Erythroblast (primary cell): ENCODE data around the gene PRLR.

Source experiments
- DNase-seq, 2 experiments: peaks; one replicate each; lab custom pipeline; 2025; lab: John Stamatoyannopoulos, UW
- GATA1 ChIP-seq: IDR thresholded peaks from 2 replicates; pipeline ENCODE4 v1.6.1; 2011; ENCODE audit warnings: low read depth, mild to moderate bottlenecking, control low read depth, low read length, moderate library complexity
- POLR2A ChIP-seq: IDR thresholded peaks from 2 replicates; pipeline ENCODE4 v1.6.1; 2011; ENCODE audit warnings: mild to moderate bottlenecking, low read length

The PRLR gene

GRCh38 chr5:35016174-35017051 is 213.9 kb downstream of the PRLR start:
- TF ChIP-seq GATA1 (no peak), POLR2A (no peak)
- no peak for DNase-seq

- no peak for DNase-seq
These were observed 215.2 kb downstream of the PRLR start for GRCh38 chr5:35015063-35015462.

GRCh38 chr5:35012796-35013195 is 217.5 kb downstream of the PRLR start:
- TF ChIP-seq GATA1 (no peak), POLR2A (no peak)
- DNase-seq: no peak

More at GRCh38 chr5:35015063-35015462, 215.2 kb downstream of the PRLR start:
- TF ChIP-seq GATA1 (no peak), POLR2A (no peak)

- no peak for TF ChIP-seq GATA1
- TF ChIP-seq POLR2A: no peak
- DNase-seq: no peak
These were observed 217.9 kb downstream of the PRLR start for GRCh38 chr5:35012365-35012764.

GRCh38 chr5:35010676-35011075 is 219.6 kb downstream of the PRLR start:
- no peak for TF ChIP-seq GATA1
- TF ChIP-seq POLR2A: no peak

GRCh38 chr5:35009657-35010056 is 220.6 kb downstream of the PRLR start:
- TF ChIP-seq POLR2A (no peak), GATA1 (no peak)
- DNase-seq: no peak

More at GRCh38 chr5:35010676-35011075, 219.6 kb downstream of the PRLR start:
- no peak for DNase-seq

GRCh38 chr5:35009019-35009418 is 221.3 kb downstream of the PRLR start:
- TF ChIP-seq GATA1 (no peak), POLR2A (no peak)
- no peak for DNase-seq

GRCh38 chr5:35004771-35005170 is 225.5 kb downstream of the PRLR start:
- no peak for TF ChIP-seq POLR2A
- no peak for TF ChIP-seq GATA1
- DNase-seq: no peak

GRCh38 chr5:35004200-35004599 is 226.1 kb downstream of the PRLR start:
- no peak for DNase-seq
- TF ChIP-seq POLR2A: no peak
- TF ChIP-seq GATA1: no peak

GRCh38 chr5:35003018-35003957 is 227.0 kb downstream of the PRLR start:
- TF ChIP-seq POLR2A: no peak
- TF ChIP-seq GATA1: no peak
- peak; percentile 57 to 77 for DNase-seq

GRCh38 chr5:35002459-35002858 is 227.8 kb downstream of the PRLR start:
- no peak for DNase-seq
- TF ChIP-seq GATA1 (no peak), POLR2A (no peak)

GRCh38 chr5:35001842-35002241 is 228.4 kb downstream of the PRLR start:
- DNase-seq: no peak
- no peak for TF ChIP-seq GATA1
- no peak for TF ChIP-seq POLR2A
